ENCODE data around the gene ANKRD55.
"Not testable (repeated sequence)": the region's sequence is repeated elsewhere in the genome, so short reads cannot be mapped to it uniquely, and the experiment has no call there.

The ANKRD55 gene

DNA sequence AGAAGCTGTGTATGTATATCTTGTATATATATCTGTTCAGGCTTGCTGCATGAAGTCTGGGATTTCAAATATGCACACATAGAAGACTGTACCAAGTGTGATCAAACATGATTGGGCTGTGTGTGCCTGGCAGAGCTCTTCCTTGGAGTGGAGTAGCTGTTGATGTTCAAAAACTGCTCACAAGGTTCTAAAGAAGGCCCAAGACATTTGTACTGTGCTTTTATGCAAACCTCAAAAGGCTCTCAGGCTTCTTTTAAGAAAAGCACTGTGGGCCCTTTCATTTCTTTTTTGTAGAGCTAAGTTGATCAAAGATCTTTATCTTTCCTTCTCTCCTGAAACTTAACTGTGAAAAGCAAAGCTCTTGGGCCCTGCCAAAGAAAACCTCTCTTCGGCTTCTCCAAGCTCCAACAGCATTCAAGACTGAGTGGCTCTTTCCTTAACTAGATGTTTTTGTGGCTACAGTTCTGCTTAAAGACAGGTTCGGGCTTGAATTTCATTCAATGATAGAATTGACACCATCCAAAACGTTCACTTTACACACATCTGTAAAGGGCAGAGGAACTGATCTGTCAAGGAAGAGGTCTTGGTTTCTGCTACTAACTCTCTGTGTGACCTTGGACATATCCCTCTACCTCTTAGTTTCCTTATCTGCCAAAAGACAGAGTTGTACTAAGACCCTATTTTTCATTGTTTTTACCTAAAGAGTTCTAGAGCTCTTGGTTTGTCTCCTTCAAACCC is 132.5 kb downstream of the ANKRD55 start:
- DNase-seq, result no peak

DNA sequence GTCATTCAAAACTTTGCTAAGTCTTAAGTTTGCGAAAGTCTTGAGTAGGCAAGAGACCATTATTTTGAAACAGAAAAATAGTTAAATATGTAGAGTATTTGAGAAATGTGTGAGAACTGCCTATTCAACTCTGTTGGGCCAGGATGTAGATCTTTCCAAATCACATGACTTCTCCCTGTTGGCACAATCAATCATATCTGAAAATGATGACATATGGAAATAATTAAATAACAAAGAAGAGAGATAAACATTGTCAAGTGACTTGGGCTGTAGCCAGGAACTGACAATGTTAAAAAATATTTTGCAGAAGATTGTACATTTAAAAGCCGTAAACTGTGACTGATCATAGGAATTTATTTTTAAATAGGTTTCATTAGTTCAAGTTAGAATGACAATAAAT is 133.8 kb downstream of the ANKRD55 start:
- DNase-seq, result no peak

DNA sequence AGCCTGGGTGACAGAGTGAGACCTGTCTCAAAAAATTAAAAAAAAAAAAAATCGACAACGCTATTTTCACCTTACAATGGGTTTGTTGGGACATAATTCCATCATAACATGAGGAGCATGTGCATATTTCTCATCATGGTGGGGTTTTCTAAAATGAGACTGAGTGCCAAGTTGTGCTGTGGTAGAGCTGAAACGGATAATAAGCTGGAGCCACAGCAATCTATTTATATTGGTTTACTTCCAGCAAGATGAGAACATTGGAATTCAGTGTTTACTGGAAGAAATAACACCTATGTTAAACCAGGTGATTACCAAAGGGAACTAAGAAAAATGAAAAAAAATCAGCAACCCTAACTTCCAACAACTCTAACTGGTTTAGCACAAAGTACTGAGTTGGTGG is 136.1 kb downstream of the ANKRD55 start:
- DNase-seq, result no peak

DNA sequence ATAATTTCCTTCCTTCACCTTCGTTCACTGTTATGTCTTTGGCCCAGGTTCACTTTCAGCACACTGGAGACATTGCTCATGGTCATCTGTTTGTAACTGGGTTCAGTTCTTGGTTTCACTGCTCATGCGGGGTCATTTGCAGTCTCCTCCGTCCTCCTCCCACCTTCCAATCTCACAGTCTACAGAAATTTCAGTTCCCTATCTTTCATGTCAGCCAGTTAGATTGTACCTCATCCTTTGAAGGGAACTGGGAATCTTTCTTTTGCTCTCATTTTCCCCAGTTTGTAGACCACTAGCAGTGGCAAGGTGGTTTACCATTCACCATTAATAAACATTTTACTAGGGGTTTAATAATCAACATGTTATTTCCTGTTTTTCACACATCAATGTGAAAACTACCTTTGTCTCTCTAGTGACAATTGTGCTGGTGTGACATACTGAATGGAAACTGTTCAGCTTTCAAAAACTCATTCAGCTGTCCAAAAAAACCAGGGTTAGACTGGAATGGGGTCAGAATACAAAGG is 137.5 kb downstream of the ANKRD55 start:
- no peak for DNase-seq

DNA sequence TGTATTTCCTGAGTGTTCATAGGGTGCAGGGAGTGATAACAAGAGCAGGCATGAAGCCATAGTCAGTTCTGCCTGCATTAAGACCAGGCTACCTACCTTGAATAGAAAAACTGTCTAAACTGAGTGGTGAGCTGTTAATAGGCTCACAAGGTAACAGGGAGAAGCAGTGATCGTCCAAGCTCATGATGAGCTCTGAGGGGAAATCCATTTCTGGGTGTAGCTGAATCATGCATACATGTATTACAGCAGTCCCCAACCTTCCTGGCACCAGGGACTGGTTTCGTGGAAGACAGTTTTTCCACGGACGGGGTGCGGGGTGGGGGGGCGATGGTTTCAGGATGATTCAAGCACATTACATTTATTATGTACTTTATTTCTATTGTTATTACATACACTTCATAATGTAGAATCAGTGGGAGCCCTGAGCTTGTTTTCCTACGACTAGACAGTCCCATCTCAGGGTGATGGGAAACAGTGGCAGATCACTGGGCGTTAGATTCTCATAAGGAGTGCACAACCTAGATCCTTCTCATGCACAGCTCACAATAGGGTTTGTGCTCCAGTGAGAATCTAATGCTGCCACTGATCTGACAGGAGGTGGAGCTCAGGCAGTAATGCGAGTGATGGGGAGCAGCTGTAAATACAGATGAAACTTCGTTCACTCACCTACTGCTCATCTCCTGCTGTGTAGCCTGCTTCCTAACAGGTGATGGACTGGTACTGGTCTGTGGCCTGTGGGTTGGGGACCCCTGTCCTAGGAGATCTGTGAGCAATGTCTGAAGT is 138.4 kb downstream of the ANKRD55 start:
- peak; percentile 30 to 41 for DNase-seq

DNA sequence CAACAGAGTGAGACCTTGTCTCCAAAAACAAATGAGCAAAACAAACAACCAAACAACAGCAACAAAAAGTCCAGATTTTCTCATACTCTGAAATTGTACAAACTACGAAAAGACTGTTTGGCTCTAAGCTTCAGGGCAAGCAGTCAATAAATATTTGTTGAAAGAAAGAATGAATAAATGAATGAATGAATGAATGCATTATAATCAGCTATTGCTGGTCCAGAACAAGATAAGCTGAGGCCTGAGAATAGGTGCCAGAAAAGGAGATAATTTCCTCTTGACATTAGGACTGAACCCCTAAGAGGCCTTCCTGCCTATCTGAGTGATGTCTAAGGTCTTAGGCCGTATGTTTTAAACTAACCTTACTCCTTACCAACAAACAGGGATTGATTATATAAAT is 139.2 kb downstream of the ANKRD55 start:
- no peak for DNase-seq

DNA sequence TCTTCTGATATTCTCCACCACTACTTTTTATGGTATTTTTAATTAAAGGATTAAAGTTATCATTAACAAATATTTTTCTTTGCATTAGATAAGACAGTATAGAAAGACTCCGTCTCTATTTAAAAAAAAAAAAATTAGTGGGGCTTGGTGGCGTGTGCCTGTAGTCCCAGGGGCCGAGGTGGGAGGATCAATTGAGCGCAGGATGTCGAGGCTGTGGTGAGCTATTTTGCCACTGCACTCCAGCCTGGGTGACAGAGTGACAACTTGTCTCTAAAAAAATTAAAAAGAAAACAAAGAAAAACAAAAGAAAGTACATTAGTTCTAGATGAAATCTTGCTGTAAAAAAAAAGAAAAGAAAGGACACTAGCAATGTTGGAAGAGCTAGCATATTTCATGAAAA is 141.0 kb downstream of the ANKRD55 start:
- DNase-seq, result no peak

DNA sequence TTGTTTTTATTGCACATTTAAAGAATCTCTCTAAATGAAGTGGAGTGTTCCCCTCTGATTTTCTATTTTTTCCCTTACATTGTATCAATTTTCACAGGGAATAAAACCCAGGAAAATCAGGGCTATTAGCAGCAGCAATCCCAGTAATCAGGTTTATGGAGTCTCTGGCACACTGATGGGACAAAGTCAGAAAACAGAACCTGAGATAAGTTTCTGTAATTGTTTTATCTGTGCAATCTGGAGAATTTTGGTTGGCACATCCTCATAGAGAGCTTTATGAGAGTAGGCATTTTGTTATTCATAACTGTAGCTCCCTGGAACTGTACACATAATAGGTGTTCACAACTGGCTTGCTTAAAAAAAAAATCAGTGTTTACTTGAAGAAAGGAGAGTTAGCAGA is 141.5 kb downstream of the ANKRD55 start:
- no peak for DNase-seq

DNA sequence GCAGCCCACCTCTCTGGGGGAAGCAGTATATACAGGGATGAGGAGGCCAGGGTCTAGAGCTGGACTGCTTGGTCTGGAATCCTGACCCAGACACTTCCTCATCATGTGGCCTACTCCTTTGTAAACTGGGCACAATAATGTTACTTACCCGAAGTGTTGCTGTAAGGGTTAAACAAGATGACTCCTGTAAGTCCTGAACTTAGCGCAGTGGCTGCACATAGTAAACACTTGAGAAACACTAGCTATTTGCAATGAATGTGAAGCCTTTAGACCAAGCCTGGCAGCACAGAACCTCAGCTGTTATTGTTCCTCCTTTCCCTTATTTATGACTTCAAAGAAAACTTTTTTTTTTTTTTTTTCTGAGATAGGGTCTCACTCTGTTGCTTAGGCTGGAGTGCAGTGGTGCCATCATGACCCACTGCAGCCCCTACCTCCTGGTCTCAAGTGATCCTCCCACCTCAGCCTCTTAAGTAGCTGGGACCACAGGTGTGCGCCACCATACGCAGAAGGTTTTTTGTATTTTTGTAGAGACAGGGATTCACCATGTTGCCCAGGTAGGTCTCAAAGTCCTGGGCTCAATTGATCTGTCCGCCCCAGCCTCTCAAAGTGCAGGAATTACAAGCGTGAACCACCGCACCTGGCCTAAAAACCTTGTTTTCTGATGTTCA is 142.2 kb downstream of the ANKRD55 start:
- DNase-seq, result no peak

DNA sequence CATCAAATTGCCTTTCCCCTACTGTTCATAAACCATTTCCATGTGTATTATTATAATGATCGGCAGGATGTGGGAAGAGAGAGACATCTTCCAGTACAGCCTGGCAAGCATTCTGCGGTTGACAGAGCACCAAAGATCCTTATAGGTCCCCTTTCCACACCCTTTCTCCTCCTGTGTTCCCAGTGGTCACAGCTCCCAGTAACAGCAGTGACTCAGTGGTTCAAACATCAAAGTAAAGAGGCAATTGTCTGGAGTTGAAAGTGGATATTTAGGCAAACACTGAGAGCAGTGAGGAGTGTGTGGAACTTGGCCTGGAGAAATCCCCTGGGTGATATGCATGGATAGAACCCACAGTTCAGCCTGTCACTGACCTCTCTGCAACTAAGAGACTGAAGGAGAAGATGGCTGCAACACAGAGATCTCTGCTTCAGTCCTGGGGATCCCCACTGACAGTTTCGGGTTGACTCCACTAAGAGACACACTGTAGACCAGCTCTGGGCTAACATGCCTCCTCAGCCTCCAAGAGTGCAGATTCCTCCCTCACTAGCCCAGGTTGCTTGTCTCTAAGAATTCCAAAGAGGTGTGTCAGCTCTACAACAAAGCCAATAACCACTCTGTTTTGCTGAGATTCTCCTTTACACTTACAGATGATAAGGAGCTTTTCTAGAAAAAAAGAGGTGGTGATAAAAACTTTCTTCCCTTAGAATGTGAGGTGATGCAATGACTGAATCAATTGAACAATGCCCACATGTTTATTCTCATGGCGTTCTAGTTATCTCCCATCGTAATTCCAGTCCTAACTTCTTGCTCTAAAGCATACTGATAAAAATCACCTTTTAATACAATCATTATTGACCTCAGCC is 143.9 kb downstream of the ANKRD55 start:
- DNase-seq, result no peak

DNA sequence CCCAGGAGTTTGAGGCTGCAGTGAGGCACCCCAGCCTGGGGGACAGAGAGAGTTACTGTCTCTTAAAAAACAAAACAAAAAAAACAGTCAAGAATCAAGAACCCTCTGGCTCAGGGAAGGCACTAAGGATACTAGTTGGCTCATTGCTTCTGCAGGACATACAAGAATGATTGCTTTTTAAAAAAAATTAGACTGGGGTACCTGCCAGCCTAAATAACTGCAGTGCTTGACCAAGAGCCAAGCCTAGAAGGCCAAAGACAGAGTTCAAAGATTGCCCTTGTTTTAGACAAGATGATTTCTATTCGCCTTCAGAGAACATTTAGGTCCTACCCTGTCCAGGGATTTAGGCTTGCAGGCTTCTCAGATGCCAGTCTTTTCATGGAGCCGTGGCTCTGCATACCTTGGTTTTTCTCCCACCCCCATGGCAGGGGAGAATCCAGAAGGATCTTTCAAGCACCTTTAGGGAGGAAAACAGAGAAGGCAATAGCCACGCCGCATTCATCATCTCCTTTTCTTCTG is 144.6 kb downstream of the ANKRD55 start:
- DNase-seq, result no peak

DNA sequence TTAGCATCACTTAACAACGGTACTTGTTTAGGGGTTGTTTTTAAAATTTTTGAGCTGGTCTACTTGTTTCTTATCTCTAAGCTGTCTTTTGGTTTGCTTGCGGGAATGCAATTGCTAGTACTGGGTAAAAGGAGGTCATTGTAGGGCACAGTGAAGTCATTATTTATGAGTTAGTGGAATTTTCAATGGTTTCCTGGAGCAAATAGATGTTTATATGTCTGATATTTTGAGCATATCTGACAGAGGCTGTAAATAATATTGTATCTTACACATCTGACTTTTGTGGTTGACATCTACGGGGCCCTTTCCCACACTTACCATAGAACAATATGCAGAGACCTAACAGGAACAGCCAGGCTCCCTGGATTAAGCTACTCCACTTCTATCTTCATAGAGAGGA is 147.9 kb downstream of the ANKRD55 start:
- DNase-seq, result no peak

DNA sequence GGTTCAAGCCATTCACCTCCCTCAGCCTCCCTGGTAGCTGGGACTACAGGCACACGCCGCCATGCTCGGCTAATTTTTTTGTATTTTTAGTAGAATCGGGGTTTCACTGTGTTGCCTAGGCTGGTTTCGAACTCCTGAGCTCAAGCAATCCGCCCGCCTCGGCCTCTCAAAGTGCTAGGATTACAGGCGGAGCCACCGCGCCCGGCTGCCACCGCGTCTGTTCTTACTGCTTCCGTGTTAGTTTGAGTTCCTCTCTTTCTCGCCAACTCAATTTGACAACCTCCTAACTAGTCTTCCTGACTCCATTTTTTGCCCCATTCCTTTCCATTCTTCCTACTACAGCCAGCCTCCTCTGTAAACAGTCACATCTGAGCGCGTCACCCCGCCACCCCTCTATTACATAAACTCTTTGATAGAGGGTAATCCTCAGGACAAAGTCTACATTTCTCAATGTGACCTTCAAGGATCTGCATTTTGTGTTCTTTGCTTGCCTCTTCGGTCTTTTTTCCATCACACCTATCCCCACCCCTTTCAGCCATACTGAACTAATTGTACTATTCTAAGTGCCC is 149.8 kb downstream of the ANKRD55 start:
- DNase-seq, result no peak

DNA sequence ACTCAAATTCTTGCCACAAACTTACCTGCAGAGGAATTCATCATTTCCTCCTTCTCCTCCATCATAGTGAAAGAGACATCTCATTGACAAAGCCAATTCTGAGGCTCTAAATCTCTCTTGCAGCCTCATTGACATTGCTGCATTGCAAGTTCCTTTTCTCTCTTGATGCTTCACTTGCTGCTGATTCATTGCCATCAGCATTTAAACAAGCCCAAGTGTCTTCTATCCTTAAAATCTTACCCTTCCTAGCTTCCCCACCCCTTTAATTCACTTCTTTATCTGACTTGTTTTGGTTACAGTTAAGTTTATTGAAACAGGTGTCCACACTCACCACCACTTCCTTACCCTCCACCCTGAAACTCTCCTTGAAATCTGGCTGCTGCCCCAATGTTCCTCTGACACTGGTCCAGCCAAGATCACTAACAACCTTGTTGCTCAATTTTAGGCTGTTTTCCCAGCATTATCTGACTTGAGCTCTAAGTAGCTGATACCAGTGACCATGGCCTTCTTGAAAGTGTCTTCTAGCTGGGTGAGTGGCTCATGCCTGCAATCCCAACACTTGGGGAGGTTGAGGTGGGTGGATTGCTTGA is 152.0 kb downstream of the ANKRD55 start:
- peak in 1 of 2 donors; percentile 36 for DNase-seq

DNA sequence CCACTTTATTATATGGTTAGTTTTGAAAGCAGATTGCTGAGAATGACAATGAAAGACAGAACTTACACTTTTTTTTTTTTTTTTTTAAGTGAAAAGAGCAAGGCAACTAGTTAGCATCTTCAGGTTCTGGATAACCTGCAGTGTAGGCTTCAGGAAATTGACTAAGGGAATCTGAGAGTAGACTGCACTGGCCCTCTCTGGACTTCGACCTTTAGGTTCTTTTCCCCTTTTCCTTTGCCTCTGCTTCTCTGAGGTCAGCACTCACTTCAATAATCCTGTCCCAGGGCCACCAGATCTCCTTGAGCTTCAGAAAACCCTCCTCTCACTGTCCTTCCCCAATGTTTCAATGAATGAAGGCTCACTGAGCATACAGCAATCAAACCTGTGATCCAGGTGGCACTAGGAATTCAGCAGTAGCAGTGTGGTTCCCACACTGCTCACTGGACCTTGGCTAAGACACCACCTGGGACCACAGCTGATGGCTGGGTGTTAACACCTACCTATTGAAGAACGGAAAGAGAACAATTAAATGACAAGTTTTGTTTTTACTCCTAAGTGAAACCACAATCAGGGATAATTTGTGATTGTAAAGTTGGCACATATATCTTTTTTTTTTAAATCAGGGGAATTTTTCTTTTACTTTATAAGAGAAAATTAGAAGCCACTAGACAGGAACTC is 152.6 kb downstream of the ANKRD55 start:
- DNase-seq, result no peak

DNA sequence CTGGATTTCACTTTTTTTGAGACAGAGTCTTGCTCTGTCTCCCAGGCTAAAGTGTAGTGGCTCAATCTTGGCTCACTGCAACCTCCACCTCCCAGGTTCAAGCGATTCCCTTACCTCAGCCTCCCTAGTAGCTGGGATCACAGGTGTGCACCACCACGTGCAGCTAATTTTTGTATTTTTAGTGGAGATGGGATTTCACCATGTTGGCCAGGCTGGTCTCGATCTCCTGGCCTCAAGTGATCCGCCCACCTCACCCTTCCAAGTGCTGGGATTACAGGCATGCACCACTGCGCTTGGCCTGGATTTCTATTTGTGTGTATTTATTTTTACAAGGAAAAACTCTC is 154.0 kb downstream of the ANKRD55 start:
- DNase-seq, result not testable (repeated sequence)

DNA sequence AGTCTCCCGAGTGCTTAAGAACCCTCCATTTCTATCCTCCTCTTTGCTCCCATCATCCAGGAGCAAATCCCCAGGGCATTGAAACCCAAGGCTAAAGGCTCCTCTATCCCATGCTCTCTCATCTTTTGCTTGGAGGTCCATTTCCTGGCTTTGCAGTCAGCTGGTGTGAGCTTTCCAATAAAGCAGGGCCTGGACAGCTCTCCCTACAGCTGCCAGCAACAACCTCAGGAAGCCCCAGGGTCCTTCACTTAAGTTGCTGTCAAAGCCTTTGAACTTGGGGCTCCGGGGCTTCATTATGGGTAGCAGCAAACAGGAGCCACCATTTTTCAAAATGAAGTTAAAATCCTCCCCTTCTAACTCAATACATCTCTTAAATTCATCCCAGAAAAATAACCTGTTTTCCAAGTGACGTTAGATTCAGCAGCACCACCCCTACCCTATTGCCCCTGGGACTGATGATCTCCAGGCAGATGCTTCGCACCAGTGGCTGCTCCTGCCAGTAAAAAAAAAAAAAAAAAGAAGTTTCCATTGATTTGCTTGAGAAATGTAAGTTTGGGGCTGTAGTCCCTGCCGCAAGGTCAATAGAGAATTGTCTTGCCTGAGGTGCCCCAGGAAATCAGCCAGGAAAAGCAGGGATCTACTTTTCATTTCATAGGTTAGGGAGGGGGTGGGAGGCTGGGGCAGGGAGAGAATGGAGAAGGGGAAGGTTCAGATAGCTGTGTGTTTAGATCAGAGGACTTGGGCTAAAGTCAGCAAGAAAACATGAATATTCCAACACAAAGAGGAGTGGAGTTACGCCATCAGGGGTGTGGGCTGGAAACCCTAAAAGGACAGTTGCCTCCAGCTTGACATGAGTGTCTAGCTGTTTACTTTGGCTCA is 154.6 kb downstream of the ANKRD55 start:
- no peak for DNase-seq

DNA sequence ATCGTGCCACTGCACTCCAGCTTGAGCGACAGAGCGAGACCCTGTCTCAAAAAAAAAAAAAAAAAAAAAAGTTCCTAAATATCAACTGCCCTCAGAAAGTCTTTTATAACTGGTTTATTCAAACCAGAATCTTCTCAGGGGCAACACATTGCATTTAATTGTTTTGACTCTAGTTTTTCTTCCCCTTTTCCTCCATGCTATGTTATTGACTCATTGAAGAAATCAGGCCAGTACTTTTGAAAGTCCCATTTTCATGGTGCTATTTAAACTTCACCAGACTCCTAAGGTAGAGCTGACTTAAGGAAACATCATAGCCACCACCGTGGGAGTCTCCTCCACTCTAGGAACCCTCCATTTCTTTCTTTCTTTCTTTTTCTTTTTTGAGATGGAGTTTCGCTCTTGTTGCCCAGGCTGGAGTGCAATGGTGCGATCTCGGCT is 155.3 kb downstream of the ANKRD55 start:
- DNase-seq, result no peak

DNA sequence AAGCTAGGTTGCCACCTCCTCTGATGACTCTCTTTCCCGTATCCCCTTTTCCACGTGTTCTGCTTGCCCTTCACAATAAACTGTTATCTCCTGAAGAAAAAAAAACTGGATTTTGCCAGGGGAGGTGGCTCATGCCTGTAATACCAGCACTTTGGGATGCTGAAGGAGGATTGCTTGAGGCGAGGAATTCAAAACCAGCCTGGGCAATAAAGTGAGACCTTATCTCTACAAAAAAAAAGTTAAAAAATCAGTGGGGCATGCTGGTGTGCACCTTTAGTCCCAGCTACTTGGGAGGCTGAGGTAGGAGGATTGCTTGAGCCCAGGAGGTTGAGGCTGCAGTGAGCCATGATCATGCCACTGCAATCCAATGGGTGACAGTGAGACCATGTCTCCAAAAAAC is 156.6 kb downstream of the ANKRD55 start:
- DNase-seq, result no peak

DNA sequence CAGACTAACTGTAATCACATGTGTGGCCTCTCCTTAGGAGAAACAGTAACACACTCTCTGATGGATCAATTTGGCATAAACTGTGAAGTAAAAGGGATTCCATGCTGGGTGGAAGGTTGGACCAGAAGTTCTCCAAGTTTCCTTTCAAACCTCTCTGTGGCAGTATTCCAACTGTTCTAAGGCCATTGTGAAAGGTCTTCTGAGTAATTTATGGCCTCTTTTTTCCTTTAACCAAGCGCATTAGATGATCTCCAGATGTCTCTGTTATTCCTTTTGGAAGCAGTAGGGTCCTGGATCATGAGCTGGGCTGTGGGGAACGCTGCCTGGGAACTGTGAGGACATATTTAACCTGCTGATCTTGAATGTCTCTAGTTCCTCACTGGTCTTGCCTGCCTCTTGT is 157.8 kb downstream of the ANKRD55 start:
- DNase-seq, result no peak

Data from CD4-positive, alpha-beta T cell treated with Interferon alpha-2 for 1 hour (primary cell).